Astrocyte of the cerebellum (primary cell): ENCODE data around the gene VWA8.
"Not testable (repeated sequence)": the region's sequence is repeated elsewhere in the genome, so short reads cannot be mapped to it uniquely, and the experiment has no call there.

ENCODE experiments used
- DNase-seq: peaks from one replicate; pipeline ENCODE4 v3.0.0-alpha.2; 2011; ENCODE audit warnings: low read depth
- H3K4me3 ChIP-seq: 2 replicates; pipeline ENCODE4 v1.5.1; 2011; ENCODE audit warnings: mild to moderate bottlenecking, low read depth, low read length, moderate library complexity
- in situ Hi-C: cut with HindIII; loops from 2 replicates; pipeline ENCODE4 v1.10.0; 2017; ENCODE audit warnings: low sequenced_read_pairs
- TF ChIP-seq, protein P1 (sequence below): IDR thresholded peaks from 2 replicates; pipeline ENCODE4 v1.5.1; 2012; ENCODE audit warnings: low read length, low read depth, moderate library complexity, mild to moderate bottlenecking; ENCODE audit errors: missing control alignments

VWA8 gene

GRCh38 chr13:41837629-41838028, 123.3 kb downstream of the VWA8 start:
- H3K4me3 ChIP-seq, result no peak overlapping the region
- no peak for DNase-seq
- TF ChIP-seq, protein P1, sequence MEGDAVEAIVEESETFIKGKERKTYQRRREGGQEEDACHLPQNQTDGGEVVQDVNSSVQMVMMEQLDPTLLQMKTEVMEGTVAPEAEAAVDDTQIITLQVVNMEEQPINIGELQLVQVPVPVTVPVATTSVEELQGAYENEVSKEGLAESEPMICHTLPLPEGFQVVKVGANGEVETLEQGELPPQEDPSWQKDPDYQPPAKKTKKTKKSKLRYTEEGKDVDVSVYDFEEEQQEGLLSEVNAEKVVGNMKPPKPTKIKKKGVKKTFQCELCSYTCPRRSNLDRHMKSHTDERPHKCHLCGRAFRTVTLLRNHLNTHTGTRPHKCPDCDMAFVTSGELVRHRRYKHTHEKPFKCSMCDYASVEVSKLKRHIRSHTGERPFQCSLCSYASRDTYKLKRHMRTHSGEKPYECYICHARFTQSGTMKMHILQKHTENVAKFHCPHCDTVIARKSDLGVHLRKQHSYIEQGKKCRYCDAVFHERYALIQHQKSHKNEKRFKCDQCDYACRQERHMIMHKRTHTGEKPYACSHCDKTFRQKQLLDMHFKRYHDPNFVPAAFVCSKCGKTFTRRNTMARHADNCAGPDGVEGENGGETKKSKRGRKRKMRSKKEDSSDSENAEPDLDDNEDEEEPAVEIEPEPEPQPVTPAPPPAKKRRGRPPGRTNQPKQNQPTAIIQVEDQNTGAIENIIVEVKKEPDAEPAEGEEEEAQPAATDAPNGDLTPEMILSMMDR, result no peak
- in situ Hi-C loops, result no loop called here

- H3K4me3 ChIP-seq, result no peak overlapping the region
- no peak for DNase-seq
- in situ Hi-C loops, result no loop called here
- TF ChIP-seq, protein P1, result no peak
These were observed 125.0 kb downstream of the VWA8 start for GRCh38 chr13:41835871-41836270.

- in situ Hi-C loops, DNase-seq, H3K4me3 ChIP-seq: not testable (repeated sequence)
These were observed 126.2 kb downstream of the VWA8 start for GRCh38 chr13:41834697-41835096.

DNA sequence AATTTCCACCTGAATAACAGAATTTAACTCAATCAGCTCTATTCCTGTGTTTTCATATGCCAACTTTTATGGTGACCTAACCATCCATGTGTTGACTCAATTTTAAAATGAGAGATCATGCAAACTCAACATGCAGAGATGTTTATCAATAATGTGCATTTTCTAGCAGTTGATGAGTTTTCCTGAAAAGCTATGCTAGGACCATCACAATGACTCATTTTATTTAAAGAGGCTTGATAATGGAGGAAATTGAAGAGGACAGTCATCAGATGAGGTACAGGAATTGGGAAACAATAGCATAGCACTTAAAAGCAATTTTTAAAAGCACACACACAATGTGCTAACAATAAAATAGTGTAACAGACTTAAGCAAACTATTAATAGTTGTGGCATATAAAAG, 127.1 kb downstream of the VWA8 start:
- in situ Hi-C loops, result no loop called here
- no peak for DNase-seq
- TF ChIP-seq, protein P1, result no peak
- H3K4me3 ChIP-seq, result no peak overlapping the region

DNA sequence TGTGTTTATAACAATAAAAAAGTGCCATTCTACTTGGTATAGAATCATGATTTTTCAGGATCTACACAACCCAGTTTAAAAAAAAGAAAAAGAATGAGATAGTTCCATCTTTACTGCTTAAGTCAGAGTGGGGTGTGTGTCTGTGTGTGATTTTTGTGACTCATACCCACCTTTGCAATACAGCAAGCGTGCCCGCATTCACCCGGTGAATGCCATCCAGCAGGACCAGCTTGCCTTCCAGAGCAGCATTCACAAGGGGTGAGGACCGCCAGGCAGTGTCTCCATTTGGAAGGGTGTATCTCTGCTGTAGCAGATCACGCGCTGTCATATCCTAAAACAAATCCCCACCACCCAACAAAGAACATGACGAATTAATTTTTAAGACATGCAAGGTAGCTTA, 127.7 kb downstream of the VWA8 start:
- H3K4me3 ChIP-seq, result no peak overlapping the region
- TF ChIP-seq, protein P1, result no peak
- no peak for DNase-seq
- in situ Hi-C loops, result no loop called here

DNA sequence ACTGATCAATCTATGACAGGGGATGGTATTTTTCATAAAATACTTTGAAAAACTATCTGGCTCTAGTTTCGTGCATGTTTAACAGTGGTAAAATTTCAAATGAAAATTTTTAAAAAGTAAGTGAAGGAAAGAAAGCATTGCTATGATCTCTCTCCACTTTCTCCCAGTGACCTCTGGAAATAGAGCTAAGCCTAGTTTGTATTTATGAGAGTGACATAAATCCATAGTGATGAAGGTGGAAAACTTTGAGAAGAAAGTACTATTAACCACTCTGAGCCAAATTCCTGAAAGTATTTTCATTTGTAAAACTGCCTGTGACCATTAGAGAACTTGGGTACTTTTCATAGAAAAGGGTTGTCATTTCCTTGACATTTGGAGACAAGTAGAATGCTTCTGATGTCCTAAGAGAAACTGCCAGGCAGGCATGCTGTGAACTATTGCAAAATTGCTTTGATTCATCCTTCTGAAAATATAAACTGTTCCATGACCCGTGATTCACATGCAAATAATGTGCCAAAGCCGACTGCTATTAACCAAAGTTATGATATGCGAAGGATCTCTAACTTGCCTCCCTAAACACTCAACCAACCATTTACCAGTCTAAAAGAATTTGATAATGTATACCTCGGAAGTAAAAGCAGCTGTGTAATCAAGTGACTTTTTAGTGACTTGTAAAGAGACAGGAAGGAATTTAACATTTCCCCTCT, 133.2 kb downstream of the VWA8 start:
- TF ChIP-seq, protein P1, result no peak
- in situ Hi-C loops, result no loop called here
- peak; percentile 81 for DNase-seq
- no peak overlapping the region for H3K4me3 ChIP-seq

- DNase-seq, result no peak
- in situ Hi-C loops, result no loop called here
- H3K4me3 ChIP-seq, result no peak overlapping the region
- TF ChIP-seq, protein P1, result no peak
These were observed 135.2 kb downstream of the VWA8 start for GRCh38 chr13:41825691-41826090.
